Effector memory CD4-positive, alpha-beta T cell (primary cell): ENCODE measurements around the gene C16orf82.
"Not testable (repeated sequence)": the region's sequence is repeated elsewhere in the genome, so short reads cannot be mapped to it uniquely, and the experiment has no call there.

Experiments
- DNase-seq, 3 donors: peaks; one replicate each; pipeline ENCODE4 v3.0.0-alpha.2; 2020
- H3K27ac ChIP-seq: 2 replicates; pipeline ENCODE4 v1.7.0; 2013; ENCODE audit warnings: mild to moderate bottlenecking, low read length, moderate library complexity; ENCODE audit not compliant: insufficient read depth, poor library complexity, severe bottlenecking
- H3K27me3 ChIP-seq: replicated peaks from 2 replicates; pipeline ENCODE4 v1.7.0; 2013; ENCODE audit warnings: mild to moderate bottlenecking, low read length; ENCODE audit not compliant: insufficient read depth, control insufficient read depth, poor library complexity, severe bottlenecking
- H3K36me3 ChIP-seq: 2 replicates; pipeline ENCODE4 v1.7.0; 2013; ENCODE audit warnings: mild to moderate bottlenecking, low read length, moderate library complexity; ENCODE audit not compliant: control insufficient read depth, insufficient read depth
- H3K4me1 ChIP-seq: 2 replicates; pipeline ENCODE4 v1.7.0; 2013; ENCODE audit warnings: low read length, mild to moderate bottlenecking; ENCODE audit not compliant: control insufficient read depth, insufficient read depth, poor library complexity, severe bottlenecking
- H3K4me3 ChIP-seq: 2 replicates; pipeline ENCODE4 v1.7.0; 2013; ENCODE audit warnings: low read length, low read depth, mild to moderate bottlenecking; ENCODE audit not compliant: insufficient read depth, poor library complexity, severe bottlenecking
- H3K9me3 ChIP-seq: 2 replicates; pipeline ENCODE4 v1.7.0; 2013; ENCODE audit warnings: mild to moderate bottlenecking, low read length, moderate library complexity; ENCODE audit not compliant: control insufficient read depth

Gene C16orf82

GRCh38 chr16:27085182-27085581 lies 18.5 kb downstream of the C16orf82 start:
- Histone ChIP-seq H3K9me3 (no peaks in the 10 kb centered on the region), H3K4me3 (no peak overlapping the region), H3K4me1 (no peaks in the 10 kb centered on the region), H3K27ac (no peak overlapping the region), H3K27me3 (no peaks in the 10 kb centered on the region), H3K36me3 (no peaks in the 10 kb centered on the region)
- no peak for DNase-seq

GRCh38 chr16:27086031-27086430 lies 19.3 kb downstream of the C16orf82 start:
- not testable (repeated sequence) for H3K27me3 ChIP-seq, DNase-seq, H3K27ac ChIP-seq, H3K36me3 ChIP-seq, H3K4me3 ChIP-seq, H3K9me3 ChIP-seq, H3K4me1 ChIP-seq

DNA sequence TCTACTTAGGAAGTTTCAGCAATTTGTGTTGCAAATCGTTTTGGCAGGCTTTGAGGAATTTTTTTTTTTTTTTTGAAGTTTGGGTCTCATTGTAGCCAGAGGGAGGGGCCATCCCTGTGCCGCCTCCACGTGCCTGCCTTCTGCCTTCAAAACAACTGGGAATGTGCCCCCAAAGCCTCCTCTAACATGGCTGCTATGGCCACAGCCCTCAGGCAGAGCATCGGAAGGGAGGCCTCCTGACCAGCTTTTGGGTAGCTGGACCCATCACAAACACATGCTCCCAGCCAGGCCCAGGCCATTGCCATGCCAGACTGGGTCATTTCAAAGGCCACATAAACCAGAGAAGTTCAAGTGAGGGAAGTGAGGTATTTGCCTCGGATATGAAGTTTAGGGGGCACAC lies 21.5 kb downstream of the C16orf82 start:
- H3K36me3 ChIP-seq = no peaks in the 10 kb centered on the region
- H3K9me3 ChIP-seq = no peaks in the 10 kb centered on the region
- H3K4me1 ChIP-seq = no peaks in the 10 kb centered on the region
- no peak overlapping the region for H3K4me3 ChIP-seq
- no peak overlapping the region for H3K27ac ChIP-seq
- H3K27me3 ChIP-seq = no peaks in the 10 kb centered on the region
- DNase-seq = no peak

DNA sequence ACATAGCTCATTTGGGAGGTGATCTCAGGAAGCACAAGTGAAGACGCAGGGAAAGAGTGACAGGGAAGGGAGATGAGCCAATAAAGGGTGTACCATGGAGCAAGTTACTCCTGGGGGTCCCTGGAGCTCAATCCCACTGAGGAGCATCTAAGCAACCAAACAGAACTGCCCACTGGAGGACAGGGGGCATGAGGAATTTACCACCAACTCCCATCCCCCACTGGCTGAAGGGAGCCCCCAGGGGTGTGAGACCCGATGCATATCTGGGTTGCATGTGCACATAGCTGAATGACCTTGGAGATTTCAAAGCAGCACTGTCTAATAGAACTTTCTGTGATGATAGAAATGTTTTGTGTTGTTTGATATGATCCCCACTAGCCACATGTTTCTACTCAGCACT lies 29.6 kb downstream of the C16orf82 start:
- no peak for DNase-seq
- Histone ChIP-seq H3K27ac (no peak overlapping the region), H3K27me3 (no peaks in the 10 kb centered on the region), H3K36me3 (no peaks in the 10 kb centered on the region), H3K9me3 (no peaks in the 10 kb centered on the region), H3K4me1 (no peaks in the 10 kb centered on the region), H3K4me3 (no peak overlapping the region)

DNA sequence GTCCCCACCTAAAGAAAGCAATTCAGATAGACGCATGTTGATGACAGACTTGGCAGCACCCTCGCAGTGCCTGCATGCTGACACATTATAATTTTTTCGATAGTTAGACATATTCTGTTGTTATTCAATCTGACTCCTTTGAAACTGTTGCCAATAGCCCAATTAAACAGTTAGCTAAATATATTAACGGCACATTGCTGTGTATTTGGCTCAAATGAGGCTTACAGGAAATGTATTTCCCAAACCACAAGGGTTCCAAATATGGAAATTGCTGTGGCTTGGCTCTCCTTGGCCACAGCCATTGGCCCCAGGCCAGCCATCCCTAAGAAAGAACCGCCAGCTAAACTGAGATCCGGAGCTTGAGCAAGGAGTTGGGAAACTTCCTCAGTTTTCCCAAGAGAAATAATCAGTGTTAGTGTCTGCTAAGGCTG lies 31.1 kb downstream of the C16orf82 start:
- H3K4me3 ChIP-seq = no peak overlapping the region
- DNase-seq = no peak
- no peak overlapping the region for H3K27ac ChIP-seq
- H3K36me3 ChIP-seq = no peaks in the 10 kb centered on the region
- H3K9me3 ChIP-seq = no peaks in the 10 kb centered on the region
- H3K4me1 ChIP-seq = no peaks in the 10 kb centered on the region
- no peaks in the 10 kb centered on the region for H3K27me3 ChIP-seq

DNA sequence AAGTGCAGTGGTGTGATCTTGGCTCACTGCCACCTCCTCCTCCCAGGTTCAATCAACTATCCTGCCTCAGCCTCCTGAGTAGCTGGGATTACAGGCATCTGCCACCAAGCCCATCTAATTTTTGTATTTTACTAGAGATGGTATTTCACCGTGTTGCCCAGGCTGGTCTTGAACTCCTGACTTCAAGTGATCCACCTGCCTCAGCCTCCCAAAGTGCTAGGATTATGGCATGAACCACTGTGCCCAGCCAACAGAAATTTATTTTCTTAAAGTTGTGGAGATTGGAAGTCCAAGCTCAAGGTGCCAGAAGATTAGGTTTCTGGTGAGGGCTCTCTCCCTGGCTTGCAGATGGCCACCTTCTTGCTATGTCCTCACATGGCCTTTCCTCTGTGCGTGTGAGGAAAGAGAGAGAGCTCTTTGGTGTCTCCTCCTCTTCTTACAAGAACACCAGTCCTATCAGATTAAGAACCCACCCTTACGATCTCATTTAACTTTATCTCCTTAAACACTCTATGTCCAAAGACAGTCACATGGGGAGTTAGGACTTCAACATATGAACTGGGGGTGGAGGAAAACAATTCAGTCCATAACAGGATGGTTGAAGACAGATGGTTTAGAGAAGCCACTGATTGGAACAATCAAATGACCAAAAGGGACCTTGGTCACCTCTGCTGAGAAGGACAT lies 31.8 kb downstream of the C16orf82 start:
- H3K36me3 ChIP-seq = no peaks in the 10 kb centered on the region
- H3K4me1 ChIP-seq = no peaks in the 10 kb centered on the region
- H3K9me3 ChIP-seq = no peaks in the 10 kb centered on the region
- no peak overlapping the region for H3K4me3 ChIP-seq
- H3K27me3 ChIP-seq = no peaks in the 10 kb centered on the region
- no peak for DNase-seq
- no peak overlapping the region for H3K27ac ChIP-seq

DNA sequence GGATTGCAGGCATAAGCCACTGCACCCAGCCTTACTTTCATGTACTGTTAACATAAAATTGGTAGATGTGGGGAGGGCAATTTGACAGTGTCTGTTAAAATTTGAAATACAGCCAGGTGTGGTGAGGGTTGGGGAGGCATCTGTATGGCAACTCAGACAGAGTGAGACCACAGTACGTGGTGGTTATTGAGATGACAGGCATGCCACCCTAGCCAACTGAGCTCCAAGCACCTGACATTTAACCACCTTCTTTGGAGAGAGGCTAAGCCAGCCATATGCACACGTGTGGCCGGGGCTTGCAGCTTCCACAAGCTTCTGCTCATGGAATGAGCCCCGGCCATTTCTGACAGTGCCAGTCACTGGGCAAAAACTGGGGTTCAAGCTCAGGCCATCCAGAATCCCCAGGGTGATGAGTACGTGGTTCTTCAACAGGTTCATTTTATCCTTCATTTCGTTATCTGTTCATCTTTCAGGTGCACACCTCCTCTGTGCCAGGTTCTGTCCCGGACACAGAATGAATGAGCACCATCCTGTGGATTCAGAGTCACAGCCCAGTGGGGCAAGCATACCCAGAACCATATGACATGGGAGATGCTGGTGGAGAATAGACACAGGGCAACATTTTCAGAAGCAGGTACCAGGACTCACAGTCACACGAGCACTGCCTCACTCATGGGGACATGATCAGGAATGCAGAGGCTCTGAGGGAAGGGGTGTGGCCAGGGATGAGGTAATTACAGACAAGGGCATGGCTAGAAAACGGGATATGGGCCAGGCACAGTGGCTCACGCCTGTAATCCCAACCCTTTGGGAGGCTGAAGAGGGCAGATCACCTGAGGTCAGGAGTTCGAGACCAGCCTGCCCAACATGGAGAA lies 36.2 kb downstream of the C16orf82 start:
- H3K27ac ChIP-seq = no peak overlapping the region
- no peaks in the 10 kb centered on the region for H3K36me3 ChIP-seq
- H3K9me3 ChIP-seq = no peaks in the 10 kb centered on the region
- H3K27me3 ChIP-seq = no peaks in the 10 kb centered on the region
- no peak for DNase-seq
- H3K4me1 ChIP-seq = no peaks in the 10 kb centered on the region
- H3K4me3 ChIP-seq = no peak overlapping the region

DNA sequence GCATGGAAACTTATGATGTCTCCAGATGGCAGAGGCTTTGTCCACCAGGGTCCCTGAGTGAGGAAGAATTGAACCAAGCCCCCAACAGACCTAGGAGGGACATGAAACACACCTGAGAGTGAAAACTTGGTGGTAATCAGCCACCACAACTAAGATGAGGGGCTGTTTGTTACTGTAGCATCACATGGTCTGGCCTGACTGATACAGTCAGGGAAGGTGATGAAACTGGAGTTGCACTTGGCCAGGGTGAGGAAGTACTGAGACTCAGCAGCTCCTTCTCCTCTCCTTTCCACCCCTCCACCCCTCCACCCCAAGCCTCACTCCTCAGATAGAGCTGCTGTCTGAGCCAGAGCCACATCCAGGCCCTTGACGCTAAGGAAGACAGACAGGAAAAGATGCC lies 37.2 kb downstream of the C16orf82 start:
- Histone ChIP-seq H3K4me1 (peaks cover 2% of the 10 kb centered on the region), H3K36me3 (no peaks in the 10 kb centered on the region), H3K27me3 (no peaks in the 10 kb centered on the region), H3K4me3 (no peak overlapping the region), H3K27ac (no peak overlapping the region), H3K9me3 (no peaks in the 10 kb centered on the region)
- DNase-seq = no peak

DNA sequence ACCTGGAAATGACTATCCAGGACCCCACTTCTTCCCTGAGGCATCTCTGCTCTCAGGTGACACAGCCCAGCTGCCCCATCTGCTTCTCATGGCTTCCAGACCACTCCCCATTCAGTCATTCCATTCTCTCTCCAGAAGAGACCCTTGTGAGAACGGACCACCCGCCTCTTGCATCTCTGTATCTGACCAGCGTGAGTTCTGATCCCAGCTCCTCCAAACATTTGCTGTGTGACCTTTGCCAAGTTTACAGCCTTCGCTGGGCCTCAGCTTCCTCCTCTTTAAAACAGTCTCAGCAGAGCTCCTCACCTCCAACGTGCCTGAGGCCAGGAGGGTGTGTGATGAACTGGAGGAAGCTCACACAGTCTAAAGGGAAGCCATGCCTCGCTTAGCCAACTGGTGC lies 39.6 kb downstream of the C16orf82 start:
- Histone ChIP-seq H3K27me3 (no peaks in the 10 kb centered on the region), H3K27ac (no peak overlapping the region), H3K9me3 (no peaks in the 10 kb centered on the region), H3K36me3 (no peaks in the 10 kb centered on the region), H3K4me1 (peaks cover 9% of the 10 kb centered on the region), H3K4me3 (no peak overlapping the region)
- no peak for DNase-seq

GRCh38 chr16:27107185-27107592 lies 40.5 kb downstream of the C16orf82 start:
- H3K9me3 ChIP-seq = no peaks in the 10 kb centered on the region
- peaks cover 9% of the 10 kb centered on the region for H3K4me1 ChIP-seq
- DNase-seq = no peak
- H3K27me3 ChIP-seq = no peaks in the 10 kb centered on the region
- H3K27ac ChIP-seq = no peak overlapping the region
- H3K36me3 ChIP-seq = no peaks in the 10 kb centered on the region
- no peak overlapping the region for H3K4me3 ChIP-seq
